Keratinocyte (primary cell): Measurements from ENCODE around the gene LRBA. TPM values are rescaled to one million over a fixed set of nuclear protein-coding genes. Genes with fewer than 3 reads are reported as not detected.

ENCODE experiments used
- DNase-seq: peaks from one replicate; pipeline ENCODE4 v3.0.0-alpha.2; 2011; ENCODE audit warnings: low read depth, missing footprints, low spot score
- FAIRE-seq: peaks from 2 replicates; lab custom pipeline; 2011; peaks lifted over from hg19 to GRCh38; lab: Jason Lieb, UNC
- H2AFZ ChIP-seq: 2 replicates; pipeline ENCODE4 v1.6.0; 2012; ENCODE audit warnings: low read length, control low read depth, inconsistent platforms; ENCODE audit not compliant: control insufficient read depth
- H3K27ac ChIP-seq: 2 replicates; pipeline ENCODE4 v1.5.1; 2011; ENCODE audit warnings: low read length; ENCODE audit not compliant: control insufficient read depth, insufficient read depth
- H3K27me3 ChIP-seq: 3 replicates; pipeline ENCODE4 v1.6.0; 2011; ENCODE audit warnings: low read length; ENCODE audit not compliant: control insufficient read depth, insufficient read depth; ENCODE audit errors: extremely low read depth
- H3K36me3 ChIP-seq, 2 experiments: 2 replicates in 1 of 2; 3 replicates in 1 of 2; pipeline ENCODE4 v1.5.1; 2011; ENCODE audit warnings: low read length in 2 of 2, mild to moderate bottlenecking in 1 of 2; ENCODE audit not compliant: control insufficient read depth in 2 of 2, insufficient read depth in 2 of 2; ENCODE audit errors: extremely low read depth in 1 of 2
- H3K4me1 ChIP-seq: 3 replicates; pipeline ENCODE4 v1.5.1; 2011; ENCODE audit warnings: low read length; ENCODE audit not compliant: control insufficient read depth, insufficient read depth; ENCODE audit errors: extremely low read depth
- H3K4me2 ChIP-seq: 3 replicates; pipeline ENCODE4 v1.6.0; 2011; ENCODE audit warnings: low read depth, low read length; ENCODE audit not compliant: control insufficient read depth, insufficient read depth; ENCODE audit errors: extremely low read depth
- H3K4me3 ChIP-seq, 3 experiments: fragments of 200-600 bp in 1 of 3; sonication (generic) in 1 of 3; 2 replicates in 2 of 3; 3 replicates in 1 of 3; pipeline ENCODE4 v1.5.1; 2011 to 2016; ENCODE audit warnings: low read length in 3 of 3, mild to moderate bottlenecking in 3 of 3, control low read depth in 2 of 3, inconsistent platforms in 1 of 3, low read depth in 1 of 3, mixed read lengths in 1 of 3, mixed run types in 1 of 3, moderate library complexity in 1 of 3; ENCODE audit not compliant: control insufficient read depth in 2 of 3, insufficient read depth in 2 of 3; ENCODE audit errors: extremely low read depth in 1 of 3
- H3K79me2 ChIP-seq: 2 replicates; pipeline ENCODE4 v1.6.0; 2012; ENCODE audit warnings: low read length; ENCODE audit not compliant: control insufficient read depth, insufficient read depth
- H3K9ac ChIP-seq: 3 replicates; pipeline ENCODE4 v1.6.0; 2011; ENCODE audit warnings: low read length; ENCODE audit not compliant: control insufficient read depth, insufficient read depth; ENCODE audit errors: extremely low read depth
- H3K9me1 ChIP-seq: 3 replicates; pipeline ENCODE4 v1.6.0; 2011; ENCODE audit warnings: low read length; ENCODE audit not compliant: control insufficient read depth, insufficient read depth; ENCODE audit errors: extremely low read depth
- H3K9me3 ChIP-seq: 2 replicates; pipeline ENCODE4 v1.5.1; 2012; ENCODE audit warnings: low read depth, low read length; ENCODE audit not compliant: control insufficient read depth
- H4K20me1 ChIP-seq: 3 replicates; pipeline ENCODE4 v1.6.0; 2011; ENCODE audit warnings: low read length; ENCODE audit not compliant: control insufficient read depth, insufficient read depth; ENCODE audit errors: extremely low read depth
- EZH2 ChIP-seq: IDR thresholded peaks from one replicate; pipeline ENCODE4 v1.6.1; 2012; ENCODE audit warnings: inconsistent platforms, mild to moderate bottlenecking, low read length, moderate library complexity
- dilution Hi-C: fragments of 300-500 bp; cut with MboI; formaldehyde crosslinking; loops from one replicate; pipeline ENCODE4 v1.7.0; 2020; ENCODE audit warnings: low sequenced_read_pairs; ENCODE audit not compliant: extremely low pct_ligation_motif_present
- polyA plus RNA-seq, 5 experiments: library from polyadenylated mRNA; depleted of rRNA in 3 of 5; stranded (reverse) in 3 of 5; stranded (forward) in 1 of 5; unstranded in 1 of 5; fragments of >200 nt; gene quantifications; 1 replicate in 1 of 5; 2 replicates in 3 of 5; 3 replicates in 1 of 5; pipeline versions ENCODE4 v1.2.1 to v1.2.3, GENCODE V29; 2011 to 2012; ENCODE audit warnings: missing spikeins in 2 of 5, low read depth in 1 of 5, low replicate concordance in 1 of 5
- TF ChIP-seq, protein P1 (sequence below), 3 experiments: IDR thresholded peaks in 1 of 3; conservative IDR thresholded peaks in 1 of 3; optimal IDR thresholded peaks in 1 of 3; 2 replicates in 2 of 3; 3 replicates in 1 of 3; pipeline versions ENCODE3 to v1.5.1; 2011; ENCODE audit warnings: low read length in 3 of 3, mild to moderate bottlenecking in 3 of 3, moderate library complexity in 2 of 3, control low read depth in 1 of 3, inconsistent platforms in 1 of 3; ENCODE audit not compliant: insufficient read depth in 2 of 3; ENCODE audit errors: extremely low read depth in 1 of 3

The LRBA gene
- polyA plus RNA-seq, 1 donor (not counting 4 experiments of a cell fraction or from before 2014, with no cell fraction given) = 35.6 TPM

DNA sequence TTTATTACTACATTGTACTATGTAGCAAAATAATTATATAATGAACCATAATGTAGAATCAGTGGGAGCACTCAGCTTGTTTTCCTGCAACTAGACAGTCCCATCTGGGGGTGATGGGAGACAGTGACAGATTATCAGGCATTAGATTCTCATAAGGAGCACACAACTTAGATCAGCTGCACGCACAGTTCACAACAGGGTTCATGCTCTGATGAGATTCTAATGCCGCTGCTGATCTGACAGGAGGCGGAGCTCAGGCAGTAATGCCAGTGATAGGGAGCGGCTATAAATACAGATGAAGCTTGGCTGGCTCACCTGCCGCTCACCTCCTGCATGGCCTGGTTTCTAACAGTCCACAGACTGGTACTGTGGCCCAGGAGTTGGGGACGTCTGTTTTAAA is 233.9 kb downstream of the LRBA start:
- dilution Hi-C loops = no loop called here
- H3K9ac ChIP-seq = no peak overlapping the region
- H3K4me1 ChIP-seq = no peaks in the 10 kb centered on the region
- no peaks in the 10 kb centered on the region for H4K20me1 ChIP-seq
- H3K27ac ChIP-seq = no peak overlapping the region
- FAIRE-seq (no peak), DNase-seq (no peak)
- no peak overlapping the region for H3K4me3 ChIP-seq
- H2AFZ ChIP-seq = no peak overlapping the region
- no peaks in the 10 kb centered on the region for H3K9me3 ChIP-seq
- TF ChIP-seq EZH2 = no peak
- TF ChIP-seq, protein P1, sequence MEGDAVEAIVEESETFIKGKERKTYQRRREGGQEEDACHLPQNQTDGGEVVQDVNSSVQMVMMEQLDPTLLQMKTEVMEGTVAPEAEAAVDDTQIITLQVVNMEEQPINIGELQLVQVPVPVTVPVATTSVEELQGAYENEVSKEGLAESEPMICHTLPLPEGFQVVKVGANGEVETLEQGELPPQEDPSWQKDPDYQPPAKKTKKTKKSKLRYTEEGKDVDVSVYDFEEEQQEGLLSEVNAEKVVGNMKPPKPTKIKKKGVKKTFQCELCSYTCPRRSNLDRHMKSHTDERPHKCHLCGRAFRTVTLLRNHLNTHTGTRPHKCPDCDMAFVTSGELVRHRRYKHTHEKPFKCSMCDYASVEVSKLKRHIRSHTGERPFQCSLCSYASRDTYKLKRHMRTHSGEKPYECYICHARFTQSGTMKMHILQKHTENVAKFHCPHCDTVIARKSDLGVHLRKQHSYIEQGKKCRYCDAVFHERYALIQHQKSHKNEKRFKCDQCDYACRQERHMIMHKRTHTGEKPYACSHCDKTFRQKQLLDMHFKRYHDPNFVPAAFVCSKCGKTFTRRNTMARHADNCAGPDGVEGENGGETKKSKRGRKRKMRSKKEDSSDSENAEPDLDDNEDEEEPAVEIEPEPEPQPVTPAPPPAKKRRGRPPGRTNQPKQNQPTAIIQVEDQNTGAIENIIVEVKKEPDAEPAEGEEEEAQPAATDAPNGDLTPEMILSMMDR (optimal IDR thresholded peaks at IDR 0.05 in 1 of 3, IDR thresholded peaks at IDR 0.05 in 1 of 3, conservative IDR thresholded peaks at IDR 0.05 in 1 of 3; ENCODE audit: extremely low read depth in 1 of 3, insufficient read depth in 2 of 3, low read length in 3 of 3) = no peak
- H3K27me3 ChIP-seq = no peaks in the 10 kb centered on the region
- no peak overlapping the region for H3K4me2 ChIP-seq
- H3K36me3 ChIP-seq = no peaks in the 10 kb centered on the region
- no peaks in the 10 kb centered on the region for H3K79me2 ChIP-seq
- H3K9me1 ChIP-seq = peaks cover 2% of the 10 kb centered on the region

DNA sequence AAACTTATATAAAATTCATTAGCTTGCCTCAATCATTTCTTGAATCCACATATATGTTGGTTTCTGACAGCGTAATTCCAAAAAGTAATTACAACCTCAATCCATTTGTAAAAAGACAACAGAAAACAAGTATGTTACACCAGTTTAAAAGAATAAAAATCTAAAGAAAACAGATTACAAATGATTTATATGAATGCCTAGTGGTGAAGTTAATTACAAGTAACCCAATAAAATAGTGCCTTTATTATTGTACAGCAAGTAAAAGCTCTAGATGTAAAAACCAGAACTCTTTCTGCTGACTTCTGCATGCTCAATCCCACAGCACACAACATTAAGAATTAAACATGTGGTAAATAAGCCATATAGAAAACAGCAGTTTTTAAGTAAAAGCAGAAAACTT is 235.4 kb downstream of the LRBA start:
- H2AFZ ChIP-seq = no peak overlapping the region
- TF ChIP-seq, protein P1 (optimal IDR thresholded peaks at IDR 0.05 in 1 of 3, IDR thresholded peaks at IDR 0.05 in 1 of 3, conservative IDR thresholded peaks at IDR 0.05 in 1 of 3; ENCODE audit: extremely low read depth in 1 of 3, insufficient read depth in 2 of 3, low read length in 3 of 3) = no peak
- TF ChIP-seq EZH2 = no peak
- no peaks in the 10 kb centered on the region for H3K9me3 ChIP-seq
- H4K20me1 ChIP-seq = no peaks in the 10 kb centered on the region
- H3K27ac ChIP-seq = no peak overlapping the region
- no peaks in the 10 kb centered on the region for H3K36me3 ChIP-seq
- H3K79me2 ChIP-seq = no peaks in the 10 kb centered on the region
- H3K27me3 ChIP-seq = no peaks in the 10 kb centered on the region
- peaks cover 2% of the 10 kb centered on the region for H3K9me1 ChIP-seq
- no peak overlapping the region for H3K4me2 ChIP-seq
- no peaks in the 10 kb centered on the region for H3K4me1 ChIP-seq
- H3K9ac ChIP-seq = no peak overlapping the region
- H3K4me3 ChIP-seq = no peak overlapping the region
- dilution Hi-C loops = no loop called here
- no peak for FAIRE-seq
- no peak for DNase-seq
